ENCODE measurements around the gene ZFAND6. TPM values are rescaled to one million over a fixed set of nuclear protein-coding genes. Genes with fewer than 3 reads are reported as not detected.
"Not testable (repeated sequence)": the region's sequence is repeated elsewhere in the genome, so short reads cannot be mapped to it uniquely, and the experiment has no call there.

Gene ZFAND6
- total RNA-seq, 4 donors from 2014 or later, result 75.9 to 154 (median 81.0) TPM

DNA sequence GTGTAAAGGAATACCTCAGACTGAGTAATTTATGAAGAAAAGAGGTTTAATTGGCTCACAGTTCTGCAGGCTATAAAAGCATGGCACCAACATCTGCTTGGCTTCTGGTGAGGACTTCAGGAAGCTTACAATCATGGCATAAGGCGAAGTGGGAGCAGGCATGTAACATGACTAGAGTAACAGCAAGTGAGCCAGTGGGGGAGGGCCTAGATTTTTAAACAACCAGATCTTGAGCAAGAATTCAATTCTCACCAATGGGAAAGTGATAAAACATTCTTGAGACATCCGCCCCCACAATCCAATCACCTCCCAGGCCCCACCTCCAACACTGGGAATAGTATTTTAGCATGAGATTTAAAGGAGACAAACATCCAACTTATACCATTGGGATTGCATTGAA is 44.3 kb upstream of the ZFAND6 start:
- peaks cover 0 to 9% (median 0%) of the 10 kb centered on the region in 4 donors for H3K4me1 ChIP-seq
- no peak overlapping the region for H3K27ac ChIP-seq
- H3K4me3 ChIP-seq, result no peak overlapping the region
- DNase-seq, result no peak
- no peaks in the 10 kb centered on the region for H3K36me3 ChIP-seq
- no peaks in the 10 kb centered on the region for H3K27me3 ChIP-seq
- no peaks in the 10 kb centered on the region for H3K9me3 ChIP-seq
- TF ChIP-seq POLR2A (IDR thresholded peaks at IDR 0.05) (no peak), CTCF (IDR thresholded peaks at IDR 0.05) (no peak)

DNA sequence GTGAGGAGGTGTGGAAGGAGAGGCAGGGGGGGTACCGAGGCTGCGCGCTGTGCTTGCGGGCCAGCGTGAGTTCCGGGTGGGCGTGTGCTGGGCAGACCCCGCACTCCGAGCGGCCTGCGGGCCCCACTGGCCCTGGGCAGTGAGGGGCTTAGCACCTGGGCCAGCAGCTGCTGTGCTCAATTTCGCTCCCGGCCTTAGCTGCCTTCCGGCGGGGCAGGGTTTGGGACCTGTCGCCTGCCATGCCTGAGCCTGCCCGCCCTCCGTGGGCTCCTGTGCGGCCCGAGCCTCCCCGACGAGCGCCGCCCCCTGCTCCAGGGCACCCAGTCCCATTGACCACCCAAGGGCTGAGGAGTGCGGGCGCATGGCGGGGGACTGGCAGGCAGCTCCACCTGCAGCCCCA is 43.0 kb upstream of the ZFAND6 start:
- not testable (repeated sequence) for H3K27me3 ChIP-seq, H3K4me3 ChIP-seq, H3K9me3 ChIP-seq, H3K36me3 ChIP-seq, H3K27ac ChIP-seq, H3K4me1 ChIP-seq
- peak in 1 of 3 donors; percentile 34 for DNase-seq

DNA sequence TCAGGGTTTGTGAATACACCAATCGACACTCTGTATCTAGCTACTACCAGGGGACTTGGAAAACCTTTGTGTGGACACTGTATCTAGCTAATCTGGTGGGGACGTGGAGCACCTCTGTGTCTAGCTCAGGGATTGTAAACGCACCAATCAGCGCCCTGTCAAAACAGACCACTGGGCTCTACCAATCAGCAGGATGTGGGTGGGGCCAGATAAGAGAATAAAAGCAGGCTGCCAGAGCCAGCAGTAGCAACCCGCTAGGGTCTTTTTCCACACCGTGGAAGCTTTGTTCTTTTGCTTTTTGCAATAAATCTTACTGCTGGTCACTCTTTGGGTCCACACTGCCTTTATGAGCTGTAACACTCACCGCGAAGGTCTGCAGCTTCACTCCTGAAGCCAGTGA is 42.3 kb upstream of the ZFAND6 start:
- peak in 1 of 3 donors; percentile 40 for DNase-seq
- not testable (repeated sequence) for H3K27me3 ChIP-seq

GRCh38 chr15:80019168-80019745 is 40.2 kb upstream of the ZFAND6 start:
- H3K4me3 ChIP-seq, result no peak overlapping the region
- H3K36me3 ChIP-seq, result no peaks in the 10 kb centered on the region
- H3K27ac ChIP-seq, result no peak overlapping the region
- no peaks in the 10 kb centered on the region for H3K9me3 ChIP-seq
- no peak for TF ChIP-seq POLR2A (IDR thresholded peaks at IDR 0.05)
- no peak for TF ChIP-seq CTCF (IDR thresholded peaks at IDR 0.05)
- no peaks in the 10 kb centered on the region for H3K4me1 ChIP-seq
- peak in 1 of 3 donors; percentile 39 for DNase-seq
- no peaks in the 10 kb centered on the region for H3K27me3 ChIP-seq

More for the DNA sequence above, 42.3 kb upstream of the ZFAND6 start:
- not testable (repeated sequence) for H3K36me3 ChIP-seq, H3K4me1 ChIP-seq, H3K9me3 ChIP-seq
- Histone ChIP-seq H3K4me3 (peak overlapping the region in 2 of 4 donors; percentile 15 to 31), H3K27ac (peak overlapping the region in 2 of 4 donors; percentile 64 to 65)

DNA sequence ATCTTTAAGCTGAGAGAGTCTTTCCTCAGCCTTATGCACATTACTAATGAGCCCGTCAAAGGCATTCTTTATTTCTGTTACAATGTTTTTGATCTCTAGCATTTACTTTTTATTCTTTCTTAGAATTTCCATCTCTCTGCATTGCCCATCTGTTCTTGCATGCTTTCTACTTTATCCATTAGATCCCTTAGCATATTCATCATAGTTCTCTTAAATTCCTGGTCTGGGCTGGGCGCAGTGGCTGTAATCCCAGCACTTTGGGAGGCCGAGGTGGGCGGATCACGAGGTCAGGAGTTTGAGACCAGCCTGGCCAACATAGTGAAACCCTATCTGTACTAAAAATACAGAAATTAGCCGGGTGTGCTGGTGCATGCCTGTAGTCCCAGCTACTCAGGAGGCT is 39.3 kb upstream of the ZFAND6 start:
- not testable (repeated sequence) for H3K9me3 ChIP-seq, H3K36me3 ChIP-seq, H3K4me3 ChIP-seq, H3K27ac ChIP-seq, DNase-seq, H3K27me3 ChIP-seq, H3K4me1 ChIP-seq

GRCh38 chr15:80020731-80021130 is 38.7 kb upstream of the ZFAND6 start:
- TF ChIP-seq POLR2A (IDR thresholded peaks at IDR 0.05), result no peak
- no peak for TF ChIP-seq CTCF (IDR thresholded peaks at IDR 0.05)
- peak in 1 of 3 donors; percentile 6 for DNase-seq
- Histone ChIP-seq H3K27me3 (no peaks in the 10 kb centered on the region), H3K9me3 (no peaks in the 10 kb centered on the region), H3K4me1 (no peaks in the 10 kb centered on the region), H3K4me3 (no peak overlapping the region), H3K27ac (no peak overlapping the region), H3K36me3 (no peaks in the 10 kb centered on the region)

- Histone ChIP-seq H3K27me3 (no peaks in the 10 kb centered on the region), H3K36me3 (no peaks in the 10 kb centered on the region), H3K4me1 (no peaks in the 10 kb centered on the region), H3K9me3 (no peaks in the 10 kb centered on the region), H3K27ac (no peak overlapping the region), H3K4me3 (no peak overlapping the region)
- DNase-seq, result no peak
- TF ChIP-seq CTCF (IDR thresholded peaks at IDR 0.05) (no peak), POLR2A (IDR thresholded peaks at IDR 0.05) (no peak)
These were observed 33.2 kb upstream of the ZFAND6 start for GRCh38 chr15:80026310-80026709.

Data from Peyer's patch (tissue), 4 donors.